ENCODE data around the gene PLA2G12B.

DNA sequence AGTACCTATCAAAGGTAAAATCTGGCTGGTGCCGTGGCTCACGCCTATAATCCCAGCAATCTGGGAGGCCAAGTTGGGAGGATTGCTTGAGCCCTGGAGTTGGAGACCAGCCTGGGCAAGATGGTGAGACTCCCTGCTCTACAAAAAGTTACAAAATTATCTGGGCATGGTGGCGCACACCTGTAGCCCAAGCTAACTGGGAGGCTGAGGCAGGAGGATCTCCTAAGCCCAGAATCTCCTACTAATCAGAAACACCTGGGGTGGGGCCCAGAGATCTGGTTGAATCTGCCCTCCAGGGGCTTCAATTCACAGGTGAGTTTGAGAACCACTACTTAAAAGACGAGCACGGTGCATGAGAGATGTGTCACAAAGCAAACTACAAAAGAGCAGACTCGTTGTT is 2.4 kb downstream of the PLA2G12B start:
- TF ChIP-seq, protein P1, sequence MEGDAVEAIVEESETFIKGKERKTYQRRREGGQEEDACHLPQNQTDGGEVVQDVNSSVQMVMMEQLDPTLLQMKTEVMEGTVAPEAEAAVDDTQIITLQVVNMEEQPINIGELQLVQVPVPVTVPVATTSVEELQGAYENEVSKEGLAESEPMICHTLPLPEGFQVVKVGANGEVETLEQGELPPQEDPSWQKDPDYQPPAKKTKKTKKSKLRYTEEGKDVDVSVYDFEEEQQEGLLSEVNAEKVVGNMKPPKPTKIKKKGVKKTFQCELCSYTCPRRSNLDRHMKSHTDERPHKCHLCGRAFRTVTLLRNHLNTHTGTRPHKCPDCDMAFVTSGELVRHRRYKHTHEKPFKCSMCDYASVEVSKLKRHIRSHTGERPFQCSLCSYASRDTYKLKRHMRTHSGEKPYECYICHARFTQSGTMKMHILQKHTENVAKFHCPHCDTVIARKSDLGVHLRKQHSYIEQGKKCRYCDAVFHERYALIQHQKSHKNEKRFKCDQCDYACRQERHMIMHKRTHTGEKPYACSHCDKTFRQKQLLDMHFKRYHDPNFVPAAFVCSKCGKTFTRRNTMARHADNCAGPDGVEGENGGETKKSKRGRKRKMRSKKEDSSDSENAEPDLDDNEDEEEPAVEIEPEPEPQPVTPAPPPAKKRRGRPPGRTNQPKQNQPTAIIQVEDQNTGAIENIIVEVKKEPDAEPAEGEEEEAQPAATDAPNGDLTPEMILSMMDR (IDR thresholded peaks at IDR 0.05): no peak
- no peak for TF ChIP-seq POLR2A (IDR thresholded peaks at IDR 0.05)
